ENCODE data around the gene APBA1. TPM values are rescaled to one million over a fixed set of nuclear protein-coding genes. Genes with fewer than 3 reads are reported as not detected.

The APBA1 gene
- total RNA-seq, 3 donors from 2014 or later: 10.1 to 14.4 (median 12.7) TPM

DNA sequence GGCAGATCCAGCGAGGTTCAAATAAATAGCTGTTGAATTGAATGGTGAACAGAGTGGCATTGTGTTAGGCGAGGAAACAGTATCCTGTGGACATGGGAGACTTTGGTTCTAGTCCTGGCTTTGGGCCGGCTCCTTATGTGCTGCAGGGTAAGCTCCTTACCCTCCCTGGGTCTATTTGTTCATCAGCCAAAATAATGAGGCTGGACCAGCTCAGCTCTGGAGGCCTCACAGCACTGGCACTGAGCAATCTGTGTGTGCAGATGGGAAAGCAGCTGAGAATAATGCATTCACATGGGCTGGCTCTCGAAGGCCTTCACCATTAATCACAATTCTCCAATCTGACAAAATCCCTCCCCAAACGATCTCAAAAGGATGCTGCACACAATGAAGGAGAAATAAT lies 81.9 kb downstream of the APBA1 start:
- H3K4me3 ChIP-seq: no peak overlapping the region
- intact Hi-C loops (cut with DNase I, micrococcal nuclease): no loop called here
- DNase-seq (no peak), ATAC-seq (no peak)
- TF ChIP-seq, protein P1, sequence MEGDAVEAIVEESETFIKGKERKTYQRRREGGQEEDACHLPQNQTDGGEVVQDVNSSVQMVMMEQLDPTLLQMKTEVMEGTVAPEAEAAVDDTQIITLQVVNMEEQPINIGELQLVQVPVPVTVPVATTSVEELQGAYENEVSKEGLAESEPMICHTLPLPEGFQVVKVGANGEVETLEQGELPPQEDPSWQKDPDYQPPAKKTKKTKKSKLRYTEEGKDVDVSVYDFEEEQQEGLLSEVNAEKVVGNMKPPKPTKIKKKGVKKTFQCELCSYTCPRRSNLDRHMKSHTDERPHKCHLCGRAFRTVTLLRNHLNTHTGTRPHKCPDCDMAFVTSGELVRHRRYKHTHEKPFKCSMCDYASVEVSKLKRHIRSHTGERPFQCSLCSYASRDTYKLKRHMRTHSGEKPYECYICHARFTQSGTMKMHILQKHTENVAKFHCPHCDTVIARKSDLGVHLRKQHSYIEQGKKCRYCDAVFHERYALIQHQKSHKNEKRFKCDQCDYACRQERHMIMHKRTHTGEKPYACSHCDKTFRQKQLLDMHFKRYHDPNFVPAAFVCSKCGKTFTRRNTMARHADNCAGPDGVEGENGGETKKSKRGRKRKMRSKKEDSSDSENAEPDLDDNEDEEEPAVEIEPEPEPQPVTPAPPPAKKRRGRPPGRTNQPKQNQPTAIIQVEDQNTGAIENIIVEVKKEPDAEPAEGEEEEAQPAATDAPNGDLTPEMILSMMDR (IDR thresholded peaks at IDR 0.05): no peak
- H3K36me3 ChIP-seq (ENCODE audit: low read depth): no peaks in the 10 kb centered on the region
- H3K4me1 ChIP-seq (ENCODE audit: low read depth): no peaks in the 10 kb centered on the region
- no peaks in the 10 kb centered on the region for H3K9me3 ChIP-seq

DNA sequence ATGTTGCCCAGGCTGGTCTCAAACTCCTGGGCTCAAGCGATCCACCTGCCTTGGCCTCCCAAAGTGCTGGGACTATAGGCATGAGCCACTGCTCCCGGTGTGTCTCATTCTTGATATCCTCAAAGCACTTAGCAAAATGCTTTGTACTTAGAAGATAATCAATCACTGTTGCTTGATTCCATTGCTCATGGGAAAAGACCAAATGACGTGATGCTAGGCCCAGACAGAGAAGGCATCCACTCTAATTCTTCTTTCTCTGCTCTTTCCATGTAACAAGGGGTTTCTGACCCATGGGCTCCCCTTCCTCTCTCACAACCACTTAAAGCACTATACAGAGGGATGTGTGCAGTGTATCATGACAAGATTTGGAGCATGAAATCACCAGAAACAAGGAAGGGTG lies 83.0 kb downstream of the APBA1 start:
- Histone ChIP-seq H3K4me3 (no peak overlapping the region), H3K9me3 (no peaks in the 10 kb centered on the region), H3K4me1 (ENCODE audit: low read depth) (no peaks in the 10 kb centered on the region), H3K36me3 (ENCODE audit: low read depth) (no peaks in the 10 kb centered on the region)
- intact Hi-C loops (cut with DNase I, micrococcal nuclease): no loop called here
- TF ChIP-seq, protein P1 (IDR thresholded peaks at IDR 0.05): no peak
- no peak for ATAC-seq
- no peak for DNase-seq

DNA sequence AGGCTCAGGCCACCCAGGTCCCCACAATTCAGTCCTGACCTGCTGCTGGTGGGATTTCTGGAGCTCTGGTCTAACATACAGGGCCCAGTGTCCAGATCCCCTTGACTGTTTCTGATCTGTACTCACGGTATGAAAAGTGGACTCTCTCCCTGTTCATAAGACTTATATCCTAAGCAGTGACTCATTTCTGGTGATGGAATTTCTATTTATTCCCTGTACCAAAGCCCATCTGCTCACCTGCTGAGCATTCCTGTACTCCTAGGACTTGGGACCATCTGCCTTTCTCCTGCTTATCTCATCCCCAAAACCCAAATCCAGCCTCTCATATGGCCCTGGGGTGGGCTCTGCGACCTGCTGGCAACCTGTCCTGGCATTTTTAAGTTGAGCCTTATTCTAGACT lies 86.6 kb downstream of the APBA1 start:
- TF ChIP-seq, protein P1 (IDR thresholded peaks at IDR 0.05): no peak
- DNase-seq (no peak), ATAC-seq (no peak)
- H3K36me3 ChIP-seq (ENCODE audit: low read depth): no peaks in the 10 kb centered on the region
- no peak overlapping the region for H3K4me3 ChIP-seq
- H3K4me1 ChIP-seq (ENCODE audit: low read depth): no peaks in the 10 kb centered on the region
- H3K9me3 ChIP-seq: no peaks in the 10 kb centered on the region
- intact Hi-C loops (cut with DNase I, micrococcal nuclease): no loop called here

DNA sequence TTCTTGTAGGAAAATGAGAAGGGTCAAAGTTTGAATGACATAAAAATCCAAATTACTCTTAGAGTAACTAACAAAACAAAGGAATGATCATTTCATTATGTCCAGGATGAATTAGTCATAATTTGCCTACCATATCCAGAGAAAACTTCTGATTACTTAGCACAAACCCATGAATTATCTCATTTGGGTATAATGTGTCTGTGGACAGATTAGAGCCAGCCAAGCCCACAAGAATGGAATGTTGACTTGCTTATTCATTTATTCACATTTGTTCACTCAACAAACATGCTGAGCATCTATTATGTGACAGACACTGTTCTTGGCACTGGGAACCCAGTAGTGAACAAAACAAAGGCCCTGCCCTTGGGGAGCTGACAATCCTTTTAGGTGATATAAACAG lies 87.4 kb downstream of the APBA1 start:
- no peaks in the 10 kb centered on the region for H3K4me1 ChIP-seq (ENCODE audit: low read depth)

DNA sequence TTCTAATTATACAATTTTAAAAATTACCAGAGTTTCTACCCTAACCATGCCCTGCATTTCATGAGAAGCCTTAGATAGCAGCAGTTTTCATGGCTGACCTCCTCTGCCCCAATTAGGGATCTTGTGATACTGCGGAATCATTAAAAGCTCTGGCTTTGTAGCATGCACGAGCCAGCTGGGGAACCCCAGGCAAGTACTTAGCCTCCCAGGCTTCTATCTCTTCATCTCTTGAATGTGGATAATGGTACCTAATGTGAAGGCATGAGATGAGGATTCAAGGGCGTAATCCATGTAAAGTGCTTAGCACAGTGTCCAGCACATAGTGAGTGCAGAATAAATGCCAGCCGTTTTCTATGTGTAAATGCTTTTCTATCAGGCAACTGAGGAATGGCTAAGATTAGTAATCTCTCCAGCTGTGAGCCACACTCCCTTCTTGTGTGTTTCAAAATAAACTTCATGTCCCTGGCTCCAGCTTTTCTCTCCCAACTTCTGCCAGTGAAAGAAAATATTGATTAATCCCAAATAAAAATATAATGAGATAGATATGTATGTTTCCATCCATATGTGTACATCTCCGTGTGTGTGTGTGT lies 88.4 kb downstream of the APBA1 start:
- Histone ChIP-seq H3K4me1 (ENCODE audit: low read depth) (no peaks in the 10 kb centered on the region), H3K36me3 (ENCODE audit: low read depth) (no peaks in the 10 kb centered on the region), H3K4me3 (no peak overlapping the region), H3K9me3 (no peaks in the 10 kb centered on the region)
- intact Hi-C loops (cut with DNase I, micrococcal nuclease): no loop called here
- no peak for DNase-seq
- no peak for ATAC-seq
- TF ChIP-seq, protein P1 (IDR thresholded peaks at IDR 0.05): no peak

More for the DNA sequence above, 87.4 kb downstream of the APBA1 start:
- intact Hi-C loops (cut with DNase I, micrococcal nuclease): no loop called here
- TF ChIP-seq, protein P1 (IDR thresholded peaks at IDR 0.05): no peak
- H3K9me3 ChIP-seq: no peaks in the 10 kb centered on the region
- H3K4me3 ChIP-seq: no peak overlapping the region
- ATAC-seq (peak; percentile 10), DNase-seq (no peak)
- H3K36me3 ChIP-seq (ENCODE audit: low read depth): no peaks in the 10 kb centered on the region

All from mucosa of descending colon (tissue), 3 donors.